GM18867 (cell line): Measurements from ENCODE around the gene TMEM100.

Experiments used
- ATAC-seq: cut with Tn5 transposase; IDR thresholded peaks from one replicate; pipeline ENCODE4 v1.9.1; 2021; ENCODE audit warnings: mild to moderate bottlenecking, moderate library complexity; ENCODE audit not compliant: unreplicated experiment

Gene TMEM100

DNA sequence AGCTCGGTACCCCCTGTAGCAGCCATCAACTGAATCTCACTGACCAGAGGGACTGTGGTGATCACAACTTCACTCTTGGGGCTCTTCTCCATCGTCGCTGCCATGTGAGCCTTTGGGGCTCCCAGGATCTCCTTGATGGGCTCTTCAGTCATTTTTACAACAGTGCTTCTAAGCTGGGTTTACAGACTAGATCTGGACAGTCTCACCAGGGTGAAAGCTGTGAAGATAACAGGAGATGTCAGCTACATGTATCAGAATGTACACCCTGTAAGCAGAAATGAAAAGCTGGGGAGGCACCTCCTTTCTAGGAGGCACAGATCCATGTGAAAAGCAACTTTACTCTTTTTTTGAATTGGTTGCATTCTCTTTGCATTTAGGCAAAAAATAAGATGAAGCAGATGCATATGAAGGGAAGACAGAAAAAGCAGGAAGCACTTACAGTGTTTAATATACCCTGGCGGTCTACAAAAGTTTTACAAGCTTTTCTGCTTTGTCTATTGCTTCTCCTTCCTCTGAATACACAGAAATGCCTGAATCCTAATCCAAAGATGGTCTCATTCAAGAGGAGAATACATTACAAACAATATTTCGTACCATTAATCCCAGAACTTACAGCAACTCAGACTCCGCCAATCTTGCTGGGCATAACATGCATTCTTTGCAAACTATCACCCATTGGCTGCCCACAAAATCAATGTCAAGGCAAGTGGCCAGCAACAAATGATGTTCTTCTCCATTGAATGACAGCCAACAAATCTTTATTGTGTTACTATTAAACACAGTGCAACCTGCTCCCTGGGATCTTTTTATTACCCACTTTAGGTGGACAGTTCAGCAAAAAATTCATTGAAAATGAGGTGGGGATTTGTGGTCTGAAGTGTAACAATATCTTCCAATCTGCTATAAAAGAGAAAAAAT is 1.5 kb downstream of the TMEM100 start:
- no peak for ATAC-seq

DNA sequence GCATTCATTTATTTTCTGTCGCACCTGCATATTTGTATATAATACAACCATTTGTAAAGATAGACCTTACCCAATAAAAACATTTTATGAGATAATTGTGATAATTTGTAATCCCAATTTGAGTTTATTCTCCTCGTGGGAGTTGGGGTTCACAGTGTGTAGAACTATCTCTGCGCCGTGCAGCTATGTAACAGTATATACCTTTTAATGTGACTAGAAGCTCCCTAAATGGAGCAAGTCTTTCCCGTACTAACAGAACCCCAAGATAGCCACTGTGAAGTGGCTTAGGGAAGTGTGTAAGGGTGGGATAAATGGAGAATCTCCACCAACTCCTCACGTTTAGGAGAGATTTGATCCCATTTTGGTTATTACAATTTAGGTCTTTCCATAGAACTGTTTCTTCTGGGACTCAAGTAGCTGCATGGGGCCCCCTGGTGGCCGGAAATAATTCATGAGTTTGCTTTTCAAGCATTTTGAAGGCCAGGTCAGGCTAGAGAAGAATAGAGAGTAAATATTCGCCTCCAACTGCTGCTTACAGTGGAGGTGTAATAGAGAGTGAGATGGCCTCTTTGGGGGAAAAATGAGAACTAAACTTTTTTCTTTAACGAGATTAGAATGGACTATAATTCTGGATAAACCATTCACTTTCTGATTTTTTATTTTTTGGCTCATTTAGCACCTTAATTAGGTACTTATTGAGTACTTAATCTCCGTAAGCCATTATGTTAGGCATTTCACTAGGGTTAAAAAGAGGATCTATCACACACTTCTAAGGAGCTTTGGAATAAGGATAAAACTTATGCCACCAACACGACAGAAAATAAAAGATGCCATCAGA is 4.5 kb downstream of the TMEM100 start:
- peak; percentile 70 for ATAC-seq

DNA sequence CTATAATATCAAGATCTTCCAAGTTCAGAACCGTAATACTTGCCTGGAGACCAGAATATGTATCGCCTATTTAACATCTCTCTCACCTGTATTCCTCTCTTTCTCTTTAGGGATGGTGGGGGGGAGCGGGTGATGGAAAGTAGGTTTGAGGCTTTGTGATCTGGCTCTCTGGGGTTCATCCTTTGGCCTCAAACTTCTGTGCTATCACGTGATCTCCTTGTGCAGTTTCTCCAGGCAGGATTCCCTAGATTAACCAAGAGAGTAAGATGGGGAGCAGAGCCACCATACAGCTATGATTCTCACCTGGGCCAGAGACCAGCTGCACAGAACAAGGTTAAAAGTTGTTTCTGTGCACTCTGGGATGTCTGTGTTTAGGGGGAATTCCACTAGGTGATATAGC is 5.2 kb downstream of the TMEM100 start:
- ATAC-seq, result no peak

DNA sequence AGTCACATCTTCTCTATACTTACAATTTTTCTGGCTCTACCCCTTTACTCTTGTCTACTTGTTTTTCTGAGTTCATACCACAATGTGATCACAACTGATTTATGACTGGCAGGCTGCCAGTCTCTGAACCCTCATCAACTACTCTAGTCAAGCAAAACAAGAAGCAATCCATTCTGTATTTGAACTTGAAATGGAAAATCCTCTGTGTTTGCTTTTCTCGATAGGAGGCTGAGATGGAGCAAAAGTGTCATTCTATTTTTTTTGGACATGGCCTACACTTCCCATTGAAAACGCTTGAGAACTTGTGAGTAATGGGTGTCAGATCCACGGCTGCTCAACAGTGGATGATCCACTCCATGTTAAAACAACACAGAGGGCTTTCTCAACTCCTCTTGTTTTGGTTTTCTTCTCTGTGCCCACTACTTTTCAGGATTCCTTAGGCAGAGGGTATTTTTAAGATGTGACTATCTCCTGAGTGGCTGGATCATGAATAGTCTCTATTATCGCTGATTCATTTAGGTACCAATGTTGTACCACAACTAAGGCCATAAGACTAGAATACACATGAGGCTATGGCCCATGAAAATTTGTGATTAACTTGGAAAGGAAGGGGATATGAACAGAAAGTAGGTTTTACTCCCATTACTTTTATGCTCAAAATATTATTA is 11.7 kb downstream of the TMEM100 start:
- ATAC-seq, result no peak

DNA sequence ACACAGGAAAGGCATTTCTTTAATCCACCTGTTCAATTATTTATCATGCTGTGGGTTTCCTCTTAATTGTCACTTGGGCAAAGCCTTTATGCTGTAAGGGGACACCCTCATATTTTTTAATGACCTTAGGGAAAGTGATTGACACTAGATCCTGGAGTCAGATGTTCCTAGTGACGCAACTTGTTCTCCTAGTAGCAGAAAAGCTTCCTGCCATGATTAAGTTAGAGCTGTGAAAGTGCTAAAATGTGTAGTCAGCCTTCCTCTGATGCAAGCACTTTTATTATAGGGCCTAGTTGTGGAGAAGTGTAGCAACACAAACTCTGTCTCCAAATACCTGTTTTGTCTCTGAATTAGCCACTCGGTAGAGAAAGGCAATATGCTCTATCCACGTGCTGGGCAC is 12.3 kb downstream of the TMEM100 start:
- no peak for ATAC-seq

DNA sequence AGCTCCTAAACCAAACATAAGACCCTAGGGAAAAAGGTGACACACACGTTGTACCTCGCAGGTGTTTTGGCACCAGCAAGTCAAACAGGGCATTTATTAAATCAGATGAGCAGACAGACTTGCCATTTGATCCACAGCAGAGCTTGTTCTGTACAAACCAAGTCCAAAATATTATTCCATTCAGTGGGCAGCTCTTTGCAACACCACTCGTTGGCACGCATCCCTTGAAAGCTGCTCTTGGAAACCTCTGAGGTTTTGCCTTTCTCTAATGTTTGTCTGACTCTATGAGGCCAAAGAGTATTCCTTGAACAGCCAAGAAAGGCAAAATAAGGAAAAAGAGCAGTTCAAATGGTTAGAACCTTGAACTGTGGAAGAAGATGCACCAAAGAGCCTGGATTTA is 12.7 kb downstream of the TMEM100 start:
- no peak for ATAC-seq

DNA sequence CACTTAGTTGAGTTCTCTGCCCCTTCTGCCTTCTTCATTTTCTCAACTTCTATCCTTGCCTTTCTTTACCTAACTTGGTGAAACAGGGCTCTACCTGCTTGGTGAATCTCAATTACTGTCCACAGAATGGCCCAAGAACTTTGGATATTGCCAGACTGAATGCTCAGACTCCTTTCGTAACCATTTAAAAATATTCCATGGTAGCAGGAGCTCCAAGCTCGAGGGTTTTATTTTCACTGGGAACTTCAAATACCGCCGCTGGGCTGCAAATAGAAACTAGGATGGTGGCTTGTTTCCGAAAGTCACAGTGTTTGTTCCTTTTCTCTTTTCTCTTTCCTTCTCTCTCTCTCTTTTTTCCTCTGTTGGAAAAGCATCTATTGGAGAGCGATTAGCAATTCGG is 13.2 kb downstream of the TMEM100 start:
- ATAC-seq, result no peak

DNA sequence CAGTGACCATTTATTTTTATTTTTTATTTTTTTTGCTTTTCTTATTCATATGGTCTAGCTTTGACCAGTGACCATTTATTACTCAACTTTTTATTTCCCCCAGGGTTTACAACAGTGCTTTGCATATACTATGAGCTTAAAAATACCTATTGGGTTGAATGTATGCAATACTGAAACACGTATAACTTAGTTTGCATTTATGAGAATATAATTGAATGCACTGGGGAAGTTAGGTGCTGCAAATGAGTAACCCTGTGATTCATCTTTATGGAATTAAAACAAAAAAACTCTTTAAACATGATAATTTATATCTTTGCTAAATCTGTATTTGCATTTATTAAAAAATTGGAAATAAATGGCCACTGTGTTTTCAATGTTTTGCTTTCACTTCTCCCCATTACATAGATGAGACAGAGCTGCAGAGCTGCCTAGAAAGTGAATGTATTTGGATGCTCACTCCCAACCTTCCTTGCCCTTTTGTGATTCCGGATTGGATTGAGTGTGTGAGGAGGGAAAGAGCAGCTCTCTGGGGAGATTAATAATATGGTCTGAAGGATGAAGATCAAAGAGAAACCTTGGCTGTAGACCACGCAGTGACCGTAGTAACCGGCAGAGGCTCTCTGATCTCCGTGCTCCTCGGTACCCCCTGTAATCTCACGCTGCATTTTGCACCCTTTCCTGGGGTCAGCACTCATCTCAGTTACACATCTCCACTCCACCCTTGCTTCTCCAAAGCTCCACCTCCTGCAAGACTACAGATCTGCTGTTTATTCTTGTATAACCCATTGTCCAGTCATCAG is 14.3 kb downstream of the TMEM100 start:
- ATAC-seq, result no peak

DNA sequence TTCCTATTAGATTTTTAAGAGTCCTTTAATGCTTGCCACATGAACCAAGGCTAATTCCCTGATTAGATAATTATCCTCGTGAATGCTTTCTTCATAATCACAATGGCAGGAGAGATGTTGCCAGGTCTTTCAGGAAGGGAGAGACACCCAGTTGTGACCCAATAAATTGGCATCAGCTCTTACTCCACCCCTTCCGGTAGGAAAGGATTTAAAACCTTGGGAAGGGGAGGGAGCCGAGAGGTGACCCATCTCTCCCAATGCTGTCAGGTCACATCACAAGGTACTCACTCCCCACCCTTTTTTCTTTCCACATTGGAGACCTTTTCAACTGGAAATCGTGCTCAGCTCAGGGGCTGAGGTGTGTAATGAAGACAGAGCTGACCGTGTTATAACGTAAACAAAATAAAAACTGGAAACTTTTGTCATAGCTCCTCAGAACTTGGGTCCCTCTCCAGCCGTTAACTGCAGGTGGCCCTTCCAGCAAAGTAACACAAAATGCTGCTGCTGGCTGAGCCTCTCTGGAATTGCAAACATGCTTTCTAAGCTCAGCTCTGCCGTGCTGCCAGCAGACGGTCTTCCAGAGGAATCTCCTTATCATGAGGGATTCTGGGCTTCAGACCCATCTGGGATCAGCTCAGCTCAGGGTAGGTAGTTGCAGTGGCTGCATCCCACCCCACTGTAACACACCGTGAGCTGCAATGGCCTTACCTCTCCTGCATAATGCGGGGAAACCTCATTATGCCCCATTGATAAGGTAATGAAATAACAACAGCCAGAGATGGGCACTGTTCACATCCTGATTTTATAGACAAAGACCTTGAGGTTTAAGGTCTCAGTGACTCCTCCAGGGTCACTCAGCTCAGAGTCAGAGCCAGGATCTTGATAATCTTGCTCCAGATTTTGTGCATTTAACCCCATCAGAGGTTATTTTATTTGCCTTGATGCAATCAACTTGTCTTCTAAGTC is 15.6 kb downstream of the TMEM100 start:
- no peak for ATAC-seq

DNA sequence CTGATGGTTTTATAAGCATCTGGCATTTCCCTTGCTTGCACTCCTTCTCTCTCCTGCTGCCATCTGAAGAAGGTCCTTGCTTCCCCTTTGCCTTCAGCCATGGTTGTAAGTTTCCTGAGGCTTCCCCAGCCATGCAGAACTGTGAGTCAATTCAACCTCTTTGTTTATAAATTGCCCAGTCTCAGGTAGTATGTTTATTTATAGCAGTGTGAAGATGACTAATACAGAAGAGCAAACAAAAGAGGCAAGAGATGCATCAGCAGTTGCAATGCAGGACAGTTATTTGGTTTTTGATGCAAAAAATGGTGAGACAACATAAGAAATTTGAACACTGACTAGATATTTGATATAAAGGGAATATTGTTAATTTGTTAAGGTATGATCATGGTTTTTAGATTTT is 16.8 kb downstream of the TMEM100 start:
- ATAC-seq, result peak; percentile 81

DNA sequence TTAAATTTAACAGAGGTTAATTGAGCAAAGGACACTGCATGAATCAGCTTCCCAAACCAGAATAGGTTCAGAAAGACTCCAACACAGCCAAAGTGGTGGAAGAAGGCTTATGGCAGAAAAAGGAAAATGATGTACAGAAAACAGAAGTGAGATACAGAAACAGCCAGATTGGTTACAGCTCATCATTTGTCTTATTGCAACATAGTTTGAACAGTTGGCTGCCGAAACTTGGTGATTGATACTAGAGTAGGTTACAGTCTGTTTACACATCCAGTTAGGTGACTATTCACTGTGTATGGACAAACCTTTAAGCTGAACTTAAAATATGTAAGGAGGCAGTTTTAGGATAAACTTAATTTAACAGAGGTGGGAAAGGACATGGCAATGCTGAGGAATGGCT is 18.3 kb downstream of the TMEM100 start:
- ATAC-seq, result no peak

DNA sequence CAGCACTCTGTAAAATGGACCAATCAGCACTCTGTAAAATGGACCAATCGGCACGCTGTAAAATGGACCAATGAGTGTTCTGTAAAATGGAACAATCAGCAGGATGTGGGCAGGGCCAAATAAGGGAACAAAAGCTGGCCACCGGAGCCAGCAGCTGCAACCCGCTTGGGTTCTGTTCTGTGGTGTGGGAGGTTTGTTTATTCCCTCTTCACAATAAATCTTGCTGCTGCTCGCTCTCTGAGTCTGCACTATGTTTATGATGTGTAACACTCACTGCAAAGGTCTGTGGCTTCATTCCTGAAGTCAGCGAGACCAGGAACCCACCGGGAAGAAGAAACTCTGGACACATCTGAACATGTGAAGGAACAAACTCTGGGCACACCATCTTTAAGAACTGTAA is 20.5 kb downstream of the TMEM100 start:
- no peak for ATAC-seq

DNA sequence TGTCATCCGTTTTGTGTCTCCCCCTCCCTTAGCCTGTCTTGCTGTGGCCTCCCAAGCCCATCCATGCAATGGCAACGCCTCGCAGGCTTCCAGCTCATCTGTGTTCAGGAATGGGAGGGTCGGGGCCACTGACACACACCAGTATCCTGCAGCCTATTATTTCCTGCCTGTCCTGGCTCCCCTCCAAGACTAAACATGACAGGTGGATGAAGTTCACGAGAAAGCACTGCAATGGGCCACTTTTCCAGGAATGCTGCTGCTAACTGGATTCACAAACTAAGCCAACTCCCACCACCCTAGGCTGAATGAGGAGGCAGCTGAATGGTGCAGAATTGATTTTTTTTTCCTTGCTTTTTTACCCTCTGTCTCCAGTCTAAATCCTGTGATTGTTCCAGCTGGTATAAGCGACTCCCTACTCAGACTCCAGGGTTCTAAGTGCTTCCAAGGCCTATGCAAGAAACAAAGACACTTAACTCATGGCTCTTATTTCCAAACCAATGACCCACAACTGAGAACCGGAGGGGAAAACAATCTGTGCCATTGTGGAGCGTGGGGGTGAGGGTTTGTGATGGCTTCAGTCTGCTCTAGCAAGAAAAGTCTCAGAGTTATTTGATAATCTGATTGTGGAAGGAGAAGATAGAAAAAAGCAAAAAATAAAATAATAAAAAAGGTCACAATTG is 23.3 kb downstream of the TMEM100 start:
- no peak for ATAC-seq

DNA sequence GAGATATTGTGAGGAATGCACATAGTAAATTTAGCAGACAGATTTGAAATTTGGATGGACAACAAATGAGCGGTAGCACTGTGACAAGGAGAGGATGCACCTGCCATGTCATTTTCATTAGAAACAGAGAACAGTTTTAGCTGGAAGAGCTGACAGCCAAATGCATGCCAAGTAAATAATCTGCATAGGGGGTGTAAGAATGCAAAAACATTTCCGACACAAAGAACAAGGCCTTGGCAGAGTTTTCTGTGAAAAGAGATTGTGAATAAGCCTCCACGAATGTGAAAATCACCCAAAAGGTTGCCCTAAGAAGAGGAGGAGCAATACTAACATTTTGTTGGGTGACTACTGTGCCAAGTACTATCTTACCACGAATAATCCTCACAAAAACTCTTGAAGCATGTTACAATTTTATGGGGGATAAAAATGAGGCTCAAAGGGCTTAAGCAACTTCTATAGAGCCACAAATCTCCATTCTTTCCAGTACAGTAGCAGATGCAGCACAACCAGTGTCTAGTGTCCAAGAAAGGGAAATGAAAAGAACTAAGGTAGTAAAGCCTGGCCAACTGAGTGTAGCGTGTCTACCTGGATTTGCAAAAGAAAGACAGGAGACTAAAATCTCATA is 28.3 kb downstream of the TMEM100 start:
- no peak for ATAC-seq

DNA sequence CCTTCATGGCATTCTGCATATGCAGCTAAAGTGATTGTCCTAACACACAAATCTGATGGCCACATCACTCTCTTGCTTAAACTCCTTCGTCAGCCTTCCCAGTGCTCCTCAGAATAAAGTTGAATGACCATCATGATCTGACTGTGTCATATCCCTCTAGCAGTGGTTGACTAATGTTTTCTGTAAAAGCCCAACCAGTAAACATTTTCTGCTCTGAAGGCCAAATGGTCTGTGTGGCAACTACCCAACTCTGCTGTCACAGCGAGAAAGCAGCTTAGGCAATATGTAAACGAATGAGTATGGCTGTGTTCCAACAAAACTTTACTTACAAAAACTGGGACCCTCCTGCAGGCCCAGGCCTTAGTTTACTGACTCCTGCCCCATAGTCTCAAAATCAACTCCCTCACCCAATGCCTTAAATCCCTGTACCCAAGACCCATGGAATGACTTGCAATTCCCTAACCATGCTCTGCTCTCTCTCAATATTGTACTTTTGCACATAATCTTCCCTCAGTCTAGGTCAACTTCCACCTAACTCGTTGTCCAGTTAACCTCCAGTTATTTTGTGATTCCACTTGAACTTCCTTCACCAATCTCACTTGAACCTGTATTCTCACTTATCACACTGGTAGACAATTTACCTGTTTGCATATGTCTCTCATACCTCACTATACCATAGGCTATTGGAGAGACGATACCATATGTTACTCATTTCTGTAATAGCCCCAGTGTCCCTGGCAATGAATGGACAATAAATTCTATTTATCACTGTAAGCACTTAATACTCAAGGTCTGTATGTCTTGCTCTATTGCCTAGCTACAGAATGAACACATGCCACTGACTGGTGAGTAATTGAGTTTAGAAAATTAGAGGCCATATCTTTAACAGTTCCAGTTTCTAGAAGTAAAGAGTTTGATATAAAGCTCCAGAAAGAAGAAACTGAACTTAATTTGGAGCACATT is 29.1 kb downstream of the TMEM100 start:
- ATAC-seq, result no peak

DNA sequence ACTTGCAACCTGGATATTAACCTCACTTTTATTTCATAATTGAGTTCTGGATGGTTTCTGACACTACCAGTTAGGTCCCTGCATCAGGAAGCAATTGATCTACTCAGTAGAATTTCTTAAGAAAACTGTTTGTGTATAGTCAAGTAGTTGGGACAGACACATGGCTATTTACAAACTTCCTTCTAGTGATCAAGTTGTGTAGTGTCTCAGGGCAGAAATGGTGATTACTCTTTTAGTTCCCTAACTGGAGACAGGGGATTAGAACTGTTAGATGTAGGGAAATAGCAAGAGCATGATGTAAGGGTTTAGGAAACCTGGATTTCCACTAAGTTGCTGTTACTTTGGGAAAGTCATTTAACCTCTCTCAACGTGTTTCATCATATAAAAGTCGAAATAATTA is 30.4 kb downstream of the TMEM100 start:
- ATAC-seq, result no peak

DNA sequence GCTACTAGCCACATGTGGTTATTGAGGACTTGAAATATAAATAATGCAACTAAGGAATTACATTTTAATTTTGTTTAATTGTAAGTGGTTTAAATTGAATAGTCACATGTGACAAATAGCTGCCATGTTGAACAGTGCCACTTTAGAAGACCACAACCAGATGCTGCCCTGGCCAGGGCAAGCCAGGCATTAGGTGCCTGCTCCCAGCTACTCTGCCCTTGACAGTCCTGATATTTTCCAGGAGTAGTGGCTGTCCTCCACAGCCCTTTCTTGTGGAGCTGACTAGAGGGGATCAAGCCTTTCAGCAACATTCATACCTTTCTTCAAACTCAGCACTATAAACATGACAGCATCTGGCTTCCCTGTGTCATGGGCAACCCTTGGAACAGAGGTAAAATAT is 31.0 kb downstream of the TMEM100 start:
- ATAC-seq, result no peak
